NOMO-1 treated with dmso at 0.1 percent for 144 hours (cell line): ENCODE results near the gene TPT1.
"Not testable (repeated sequence)": the region's sequence is repeated elsewhere in the genome, so short reads cannot be mapped to it uniquely, and the experiment has no call there.

Source experiments
- DNase-seq: peaks from one replicate; lab custom pipeline; 2025; ENCODE audit not compliant: unreplicated experiment; lab: John Stamatoyannopoulos, UW

TPT1 gene

GRCh38 chr13:45341034-45341798 lies at the start of gene TPT1:
TSS of gene TPT1 (minus strand) at chr13:45341183. CDS start at chr13:45341069, 114 bp downstream.
- DNase-seq: peak; percentile 100

GRCh38 chr13:45390348-45390747 lies 49.4 kb upstream of the TPT1 start:
- DNase-seq: not testable (repeated sequence)

- no peak for DNase-seq
Observed at GRCh38 chr13:45388664-45389063, 47.7 kb upstream of the TPT1 start.

- DNase-seq: not testable (repeated sequence)
Observed at GRCh38 chr13:45386892-45387575, 46.1 kb upstream of the TPT1 start.

GRCh38 chr13:45385907-45386553 lies 45.0 kb upstream of the TPT1 start:
- DNase-seq: no peak

GRCh38 chr13:45385320-45385719 lies 44.3 kb upstream of the TPT1 start:
- no peak for DNase-seq

GRCh38 chr13:45384474-45385174 lies 43.6 kb upstream of the TPT1 start:
- DNase-seq: no peak

GRCh38 chr13:45382739-45383138 lies 41.8 kb upstream of the TPT1 start:
- DNase-seq: not testable (repeated sequence)

- no peak for DNase-seq
Observed at GRCh38 chr13:45381196-45381595, 40.2 kb upstream of the TPT1 start.

GRCh38 chr13:45380708-45381107 lies 39.7 kb upstream of the TPT1 start:
- DNase-seq: not testable (repeated sequence)

- DNase-seq: not testable (repeated sequence)
Observed at GRCh38 chr13:45379516-45379915, 38.5 kb upstream of the TPT1 start.

GRCh38 chr13:45378786-45379185 lies 37.8 kb upstream of the TPT1 start:
- DNase-seq: not testable (repeated sequence)

- DNase-seq: not testable (repeated sequence)
Observed at GRCh38 chr13:45377314-45377713, 36.3 kb upstream of the TPT1 start.

- DNase-seq: not testable (repeated sequence)
Observed at GRCh38 chr13:45376651-45377050, 35.7 kb upstream of the TPT1 start.

GRCh38 chr13:45374917-45375316 lies 33.9 kb upstream of the TPT1 start:
- no peak for DNase-seq

GRCh38 chr13:45373162-45373547 lies 32.2 kb upstream of the TPT1 start:
- DNase-seq: no peak

- DNase-seq: no peak
Observed at GRCh38 chr13:45372189-45373161, 31.5 kb upstream of the TPT1 start.

- DNase-seq: no peak
Observed at GRCh38 chr13:45370922-45371406, 30.0 kb upstream of the TPT1 start.

GRCh38 chr13:45369116-45369515 lies 28.1 kb upstream of the TPT1 start:
- no peak for DNase-seq

GRCh38 chr13:45368571-45368970 lies 27.6 kb upstream of the TPT1 start:
- no peak for DNase-seq
